Measurements from ENCODE around the gene TNFSF15.

DNA sequence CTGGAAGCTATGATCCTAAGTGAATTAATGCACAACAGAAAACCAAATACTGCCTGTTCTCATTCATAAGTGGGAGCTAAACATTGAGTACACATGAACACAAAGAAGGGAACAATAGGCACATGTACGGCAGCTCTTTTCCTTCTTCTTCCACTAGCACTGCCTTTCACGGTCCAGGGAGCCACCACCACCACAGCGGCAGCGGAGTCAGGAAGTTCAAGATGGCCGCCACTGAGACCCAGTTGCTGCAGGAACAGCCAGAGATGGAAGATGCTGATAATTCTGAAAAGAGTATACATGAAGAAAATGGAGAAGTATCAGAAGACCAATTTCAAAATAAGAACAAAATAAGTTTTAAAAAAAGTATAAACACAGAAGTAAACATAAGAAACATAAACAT, 39.5 kb upstream of the TNFSF15 start:
- TF ChIP-seq, protein P1, sequence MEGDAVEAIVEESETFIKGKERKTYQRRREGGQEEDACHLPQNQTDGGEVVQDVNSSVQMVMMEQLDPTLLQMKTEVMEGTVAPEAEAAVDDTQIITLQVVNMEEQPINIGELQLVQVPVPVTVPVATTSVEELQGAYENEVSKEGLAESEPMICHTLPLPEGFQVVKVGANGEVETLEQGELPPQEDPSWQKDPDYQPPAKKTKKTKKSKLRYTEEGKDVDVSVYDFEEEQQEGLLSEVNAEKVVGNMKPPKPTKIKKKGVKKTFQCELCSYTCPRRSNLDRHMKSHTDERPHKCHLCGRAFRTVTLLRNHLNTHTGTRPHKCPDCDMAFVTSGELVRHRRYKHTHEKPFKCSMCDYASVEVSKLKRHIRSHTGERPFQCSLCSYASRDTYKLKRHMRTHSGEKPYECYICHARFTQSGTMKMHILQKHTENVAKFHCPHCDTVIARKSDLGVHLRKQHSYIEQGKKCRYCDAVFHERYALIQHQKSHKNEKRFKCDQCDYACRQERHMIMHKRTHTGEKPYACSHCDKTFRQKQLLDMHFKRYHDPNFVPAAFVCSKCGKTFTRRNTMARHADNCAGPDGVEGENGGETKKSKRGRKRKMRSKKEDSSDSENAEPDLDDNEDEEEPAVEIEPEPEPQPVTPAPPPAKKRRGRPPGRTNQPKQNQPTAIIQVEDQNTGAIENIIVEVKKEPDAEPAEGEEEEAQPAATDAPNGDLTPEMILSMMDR (IDR thresholded peaks at IDR 0.05): no peak
- TF ChIP-seq POLR2A (IDR thresholded peaks at IDR 0.05): no peak
